Urothelium cell line (cell line): Measurements from ENCODE around the gene VCX2.
"Not testable (repeated sequence)": the region's sequence is repeated elsewhere in the genome, so short reads cannot be mapped to it uniquely, and the experiment has no call there.

Source experiments
- DNase-seq: peaks from one replicate; pipeline ENCODE4 v3.0.0; 2011; ENCODE audit warnings: low spot score, mixed read lengths
- FAIRE-seq: peaks from 2 replicates; lab custom pipeline; 2011; peaks lifted over from hg19 to GRCh38; lab: Jason Lieb, UNC

VCX2 gene

GRCh38 chrX:8125566-8125965 lies 45.5 kb downstream of the VCX2 start:
- no peak for FAIRE-seq

GRCh38 chrX:8122538-8122937 lies 48.5 kb downstream of the VCX2 start:
- FAIRE-seq (no peak), DNase-seq (no peak)

More at GRCh38 chrX:8125566-8125965, 45.5 kb downstream of the VCX2 start:
- no peak for DNase-seq

- not testable (repeated sequence) for FAIRE-seq, DNase-seq
Measured at GRCh38 chrX:8121391-8121790, 49.7 kb downstream of the VCX2 start.
